GM23338 (cell line): ENCODE data around the gene DSCAML1. TPM values are rescaled to one million over a fixed set of nuclear protein-coding genes. Genes with fewer than 3 reads are reported as not detected.

Experiments used
- ATAC-seq: fragments of 200-7000 bp; cut with Tn5 transposase; 3 replicates; pipeline ENCODE4 v1.9.1; 2020
- DNase-seq: peaks from one replicate; pipeline ENCODE4 v3.0.0-alpha.2; 2015; ENCODE audit warnings: low spot score
- H2AFZ ChIP-seq: fragments of 200-600 bp; sonication (generic); 2 replicates; pipeline ENCODE4 v1.8.0; 2016; ENCODE audit warnings: antibody characterized with exemption, mild to moderate bottlenecking, moderate library complexity
- H3F3A ChIP-seq: fragments of 200-600 bp; sonication (generic); replicated peaks from 2 replicates; pipeline ENCODE4 v1.8.0; 2017; ENCODE audit warnings: antibody characterized with exemption, mixed run types, low read depth
- H3K27ac ChIP-seq: fragments of 200-600 bp; sonication (generic); 2 replicates; pipeline ENCODE4 v1.6.1; 2016; ENCODE audit warnings: low read depth
- H3K27me3 ChIP-seq: fragments of 200-600 bp; sonication (generic); 2 replicates; pipeline ENCODE4 v1.8.0; 2016; ENCODE audit warnings: mild to moderate bottlenecking, mixed run types, moderate library complexity; ENCODE audit not compliant: insufficient read depth
- H3K36me3 ChIP-seq: fragments of 200-600 bp; sonication (generic); 2 replicates; pipeline ENCODE4 v1.8.0; 2016; ENCODE audit warnings: mild to moderate bottlenecking; ENCODE audit not compliant: insufficient read depth
- H3K4me1 ChIP-seq: fragments of 200-600 bp; sonication (generic); 2 replicates; pipeline ENCODE4 v1.8.0; 2016; ENCODE audit warnings: mild to moderate bottlenecking, moderate library complexity; ENCODE audit not compliant: insufficient read depth
- H3K4me2 ChIP-seq: fragments of 200-600 bp; sonication (generic); 2 replicates; pipeline ENCODE4 v1.7.1; 2017; ENCODE audit warnings: mixed run types
- H3K4me3 ChIP-seq: fragments of 200-600 bp; sonication (generic); 2 replicates; pipeline ENCODE4 v1.6.1; 2016; ENCODE audit warnings: mixed run types
- H3K79me2 ChIP-seq: fragments of 200-600 bp; sonication (generic); replicated peaks from 2 replicates; pipeline ENCODE4 v1.8.0; 2017; ENCODE audit warnings: mild to moderate bottlenecking; ENCODE audit not compliant: insufficient read depth
- H3K9me2 ChIP-seq: fragments of 200-600 bp; sonication (generic); 2 replicates; pipeline ENCODE4 v1.8.0; 2017; ENCODE audit not compliant: insufficient read depth
- H4K20me1 ChIP-seq: fragments of 200-600 bp; sonication (generic); replicated peaks from 2 replicates; pipeline ENCODE4 v1.8.0; 2017; ENCODE audit warnings: mild to moderate bottlenecking; ENCODE audit not compliant: insufficient read depth
- H3K27ac Mint-ChIP-seq: 2 replicates; pipeline ENCODE4 v1.8.0; 2020; ENCODE audit warnings: inconsistent platforms, mild to moderate bottlenecking, moderate library complexity, mixed read lengths
- H3K27me3 Mint-ChIP-seq: 3 replicates; pipeline ENCODE4 v1.8.0; 2022; ENCODE audit warnings: low read depth, mild to moderate bottlenecking, moderate library complexity, mixed read lengths, inconsistent platforms; ENCODE audit not compliant: insufficient read depth, poor library complexity
- H3K36me3 Mint-ChIP-seq: 3 replicates; pipeline ENCODE4 v1.8.0; 2021; ENCODE audit warnings: low read depth, mild to moderate bottlenecking, inconsistent platforms, moderate library complexity, mixed read lengths
- H3K4me1 Mint-ChIP-seq: 3 replicates; pipeline ENCODE4 v1.8.0; 2020; ENCODE audit warnings: mild to moderate bottlenecking, inconsistent platforms, mixed read lengths
- H3K4me3 Mint-ChIP-seq: 3 replicates; pipeline ENCODE4 v1.8.0; 2021; ENCODE audit warnings: moderate library complexity, mild to moderate bottlenecking, inconsistent platforms, mixed read lengths
- H3K9me3 Mint-ChIP-seq: 3 replicates; pipeline ENCODE4 v1.8.0; 2020; ENCODE audit warnings: moderate library complexity, mild to moderate bottlenecking, inconsistent platforms, mixed read lengths
- EZH2 ChIP-seq: fragments of 200-600 bp; sonication (generic); IDR thresholded peaks from one replicate; pipeline ENCODE4 v1.8.0; 2017; ENCODE audit warnings: antibody characterized with exemption, mild to moderate bottlenecking, low read depth; ENCODE audit not compliant: unreplicated experiment
- JUNB ChIP-seq: IDR thresholded peaks from one replicate; pipeline ENCODE4 v1.6.1; 2016; ENCODE audit warnings: antibody characterized with exemption; ENCODE audit not compliant: unreplicated experiment
- NANOG ChIP-seq: IDR thresholded peaks from 2 replicates; pipeline ENCODE4 v1.6.1; 2016; ENCODE audit warnings: antibody characterized with exemption, borderline replicate concordance
- POLR2AphosphoS5 ChIP-seq: IDR thresholded peaks from 2 replicates; pipeline ENCODE4 v1.6.1; 2016; ENCODE audit warnings: antibody characterized with exemption, low read depth
- REST ChIP-seq: IDR thresholded peaks from one replicate; pipeline ENCODE4 v1.6.1; 2018; ENCODE audit warnings: antibody characterized with exemption; ENCODE audit not compliant: unreplicated experiment
- STAT1 ChIP-seq: IDR thresholded peaks from one replicate; pipeline ENCODE4 v1.6.1; 2016; ENCODE audit warnings: antibody characterized with exemption; ENCODE audit not compliant: unreplicated experiment
- ZNF114 ChIP-seq: fragments of 250-450 bp; sonication (Bioruptor Pico); IDR thresholded peaks from 2 replicates; pipeline ENCODE4 v1.5.0; 2020; ENCODE audit warnings: mild to moderate bottlenecking, moderate library complexity
- ZNF331 ChIP-seq: fragments of 250-450 bp; sonication (Bioruptor Pico); IDR thresholded peaks from 2 replicates; pipeline ENCODE4 v1.5.0; 2020; ENCODE audit warnings: low read depth, mild to moderate bottlenecking, moderate library complexity
- ZNF462 ChIP-seq: fragments of 250-450 bp; sonication (Bioruptor Pico); IDR thresholded peaks from 2 replicates; pipeline ENCODE4 v1.5.0; 2020; ENCODE audit warnings: mild to moderate bottlenecking, moderate library complexity
- polyA plus RNA-seq: library from polyadenylated mRNA; unstranded; fragments of >200 nt; fragmentation: Nextera tagmentation; extraction: Ambion mirVana; gene quantifications from 2 replicates; pipeline ENCODE4 v1.2.1, GENCODE V29; 2016
- total RNA-seq: library from RNA; depleted of rRNA; stranded (reverse); fragments of >200 nt; shearing (Covaris generic); gene quantifications from 2 replicates; pipeline ENCODE4 v1.2.3, GENCODE V29; 2014
- TF ChIP-seq, protein P1 (sequence below), 2 experiments: fragments of 200-600 bp in 1 of 2; sonication (generic) in 1 of 2; conservative IDR thresholded peaks; 2 replicates each; pipeline versions ENCODE4 v1.5.1 to v1.6.1; 2016 to 2017; ENCODE audit warnings: antibody characterized with exemption in 2 of 2, low read depth in 2 of 2, mild to moderate bottlenecking in 2 of 2, moderate library complexity in 1 of 2
- TF ChIP-seq, protein P2 (sequence below): IDR thresholded peaks from 2 replicates; pipeline ENCODE4 v1.6.1; 2016; ENCODE audit warnings: antibody characterized with exemption

Gene DSCAML1
- total and polyA plus RNA-seq, 2 experiments from 2014 or later = 0.17 TPM; not detected in 1

DNA sequence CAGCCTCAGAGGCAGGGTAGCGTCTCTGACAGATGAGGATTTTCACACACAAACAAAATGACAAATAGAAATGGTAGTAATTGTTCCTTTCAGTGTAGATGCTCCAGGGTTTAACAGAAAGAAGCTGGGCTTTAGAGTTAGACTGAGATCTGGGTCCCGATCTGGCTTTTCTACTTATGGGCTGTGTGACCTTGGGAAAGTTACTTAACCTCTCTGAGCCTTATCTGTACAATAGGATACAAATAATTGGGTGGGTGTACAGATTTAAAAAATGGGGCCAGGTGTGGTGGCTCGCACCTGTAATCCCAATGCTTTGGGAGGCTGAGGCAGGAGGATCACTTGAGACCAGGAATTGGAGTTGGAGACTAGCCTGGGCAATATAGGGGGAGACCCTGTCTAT lies 264.4 kb downstream of the DSCAML1 start:
- H3K27ac Mint-ChIP-seq = no peak overlapping the region
- no peak overlapping the region for H3K4me3 Mint-ChIP-seq
- H3K4me1 ChIP-seq = no peaks in the 10 kb centered on the region; the same call in 1 of the 2 replicates
- no peaks in the 10 kb centered on the region for H3K79me2 ChIP-seq
- no peak for DNase-seq
- H4K20me1 ChIP-seq = no peaks in the 10 kb centered on the region
- no peaks in the 10 kb centered on the region for H3K36me3 ChIP-seq
- no peak overlapping the region for H2AFZ ChIP-seq
- H3K36me3 Mint-ChIP-seq = no peaks in the 10 kb centered on the region
- H3F3A ChIP-seq = no peaks in the 10 kb centered on the region
- no peaks in the 10 kb centered on the region for H3K9me2 ChIP-seq
- H3K27me3 Mint-ChIP-seq = peaks cover 10% of the 10 kb centered on the region
- no peaks in the 10 kb centered on the region; the same call in 2 of the 3 replicates for H3K9me3 Mint-ChIP-seq
- H3K27ac ChIP-seq = no peak overlapping the region
- ATAC-seq = no peak
- H3K4me1 Mint-ChIP-seq = peaks cover 23% of the 10 kb centered on the region
- no peak overlapping the region for H3K4me2 ChIP-seq
- H3K4me3 ChIP-seq = no peak overlapping the region
- H3K27me3 ChIP-seq = no peaks in the 10 kb centered on the region
- TF ChIP-seq, protein P1, sequence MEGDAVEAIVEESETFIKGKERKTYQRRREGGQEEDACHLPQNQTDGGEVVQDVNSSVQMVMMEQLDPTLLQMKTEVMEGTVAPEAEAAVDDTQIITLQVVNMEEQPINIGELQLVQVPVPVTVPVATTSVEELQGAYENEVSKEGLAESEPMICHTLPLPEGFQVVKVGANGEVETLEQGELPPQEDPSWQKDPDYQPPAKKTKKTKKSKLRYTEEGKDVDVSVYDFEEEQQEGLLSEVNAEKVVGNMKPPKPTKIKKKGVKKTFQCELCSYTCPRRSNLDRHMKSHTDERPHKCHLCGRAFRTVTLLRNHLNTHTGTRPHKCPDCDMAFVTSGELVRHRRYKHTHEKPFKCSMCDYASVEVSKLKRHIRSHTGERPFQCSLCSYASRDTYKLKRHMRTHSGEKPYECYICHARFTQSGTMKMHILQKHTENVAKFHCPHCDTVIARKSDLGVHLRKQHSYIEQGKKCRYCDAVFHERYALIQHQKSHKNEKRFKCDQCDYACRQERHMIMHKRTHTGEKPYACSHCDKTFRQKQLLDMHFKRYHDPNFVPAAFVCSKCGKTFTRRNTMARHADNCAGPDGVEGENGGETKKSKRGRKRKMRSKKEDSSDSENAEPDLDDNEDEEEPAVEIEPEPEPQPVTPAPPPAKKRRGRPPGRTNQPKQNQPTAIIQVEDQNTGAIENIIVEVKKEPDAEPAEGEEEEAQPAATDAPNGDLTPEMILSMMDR (conservative IDR thresholded peaks at IDR 0.05; ENCODE audit: low read depth in 2 of 2) = no peak
- TF ChIP-seq ZNF114 (no peak), REST (no peak), POLR2AphosphoS5 (no peak), ZNF331 (no peak), NANOG (no peak), JUNB (no peak), STAT1 (no peak), EZH2 (no peak), ZNF462 (CRISPR knock-in tag) (no peak)
- TF ChIP-seq, protein P2, sequence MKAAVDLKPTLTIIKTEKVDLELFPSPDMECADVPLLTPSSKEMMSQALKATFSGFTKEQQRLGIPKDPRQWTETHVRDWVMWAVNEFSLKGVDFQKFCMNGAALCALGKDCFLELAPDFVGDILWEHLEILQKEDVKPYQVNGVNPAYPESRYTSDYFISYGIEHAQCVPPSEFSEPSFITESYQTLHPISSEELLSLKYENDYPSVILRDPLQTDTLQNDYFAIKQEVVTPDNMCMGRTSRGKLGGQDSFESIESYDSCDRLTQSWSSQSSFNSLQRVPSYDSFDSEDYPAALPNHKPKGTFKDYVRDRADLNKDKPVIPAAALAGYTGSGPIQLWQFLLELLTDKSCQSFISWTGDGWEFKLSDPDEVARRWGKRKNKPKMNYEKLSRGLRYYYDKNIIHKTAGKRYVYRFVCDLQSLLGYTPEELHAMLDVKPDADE = no peak
